Activated CD8-positive, alpha-beta T cell treated with anti-CD3 and anti-CD28 coated beads for 36 hours (primary cell): ENCODE measurements around the gene DAPK1. TPM values are rescaled to one million over a fixed set of nuclear protein-coding genes. Genes with fewer than 3 reads are reported as not detected.

Experiments used
- ATAC-seq: fragments of 200-7000 bp; cut with Tn5 transposase; one replicate; pipeline ENCODE4 v1.10.0; 2021; ENCODE audit warnings: mild to moderate bottlenecking, moderate library complexity
- CTCF ChIA-PET: fragments of 350-600 bp; sonication (Branson Sonifier 250); formaldehyde crosslinking; loops from one replicate; lab custom pipeline; 2021; ENCODE audit warnings: antibody characterized with exemption; lab: Charles Lee
- POLR2A ChIA-PET: fragments of 350-600 bp; sonication (Branson Sonifier 250); formaldehyde crosslinking; loops from one replicate; lab custom pipeline; 2021; ENCODE audit warnings: antibody characterized with exemption; lab: Charles Lee
- DNase-seq: peaks from one replicate; pipeline ENCODE4 v3.0.0-alpha.2; 2020
- H3K27ac Mint-ChIP-seq: one replicate; pipeline ENCODE4 v1.8.0; 2021; ENCODE audit warnings: mild to moderate bottlenecking, mixed read lengths
- H3K27me3 Mint-ChIP-seq: one replicate; pipeline ENCODE4 v1.8.0; 2021; ENCODE audit warnings: mixed read lengths
- H3K36me3 Mint-ChIP-seq: one replicate; pipeline ENCODE4 v1.8.0; 2021; ENCODE audit warnings: low read depth, mixed read lengths
- H3K4me1 Mint-ChIP-seq: one replicate; pipeline ENCODE4 v1.8.0; 2021; ENCODE audit warnings: low read depth, mixed read lengths
- H3K4me3 Mint-ChIP-seq: one replicate; pipeline ENCODE4 v1.8.0; 2021; ENCODE audit warnings: mild to moderate bottlenecking, moderate library complexity, mixed read lengths
- H3K9me3 Mint-ChIP-seq: one replicate; pipeline ENCODE4 v1.8.0; 2021; ENCODE audit warnings: mixed read lengths
- CTCF ChIP-seq: fragments of 200-600 bp; IDR thresholded peaks from one replicate; pipeline ENCODE4 v1.8.0; 2022; ENCODE audit warnings: antibody characterized with exemption, mild to moderate bottlenecking
- intact Hi-C: fragments of 100-400 bp; cut with micrococcal nuclease; formaldehyde crosslinking; loops from one replicate; pipeline ENCODE4 v1.10.0; 2022
- total RNA-seq, 2 experiments: library from RNA; stranded (reverse); gene quantifications; one replicate each; pipeline ENCODE4 v1.2.3, GENCODE V29; 2021

DAPK1 gene
- total RNA-seq, 2 experiments from 2014 or later: 1.7 to 2.1 TPM

- ChIA-PET POLR2A (no interaction called here), CTCF (no interaction called here)
- intact Hi-C loops: no loop called here
- no peak for TF ChIP-seq CTCF
- no peaks in the 10 kb centered on the region for H3K36me3 Mint-ChIP-seq
- H3K9me3 Mint-ChIP-seq: no peaks in the 10 kb centered on the region
- DNase-seq: no peak
- H3K27me3 Mint-ChIP-seq: no peaks in the 10 kb centered on the region
- no peak overlapping the region for H3K4me3 Mint-ChIP-seq
- ATAC-seq: no peak
- no peaks in the 10 kb centered on the region for H3K4me1 Mint-ChIP-seq
- no peak overlapping the region for H3K27ac Mint-ChIP-seq
Measured at GRCh38 chr9:87651431-87651830, 153.8 kb downstream of the DAPK1 start.

- no peak for DNase-seq
- TF ChIP-seq CTCF: no peak
- no peak overlapping the region for H3K27ac Mint-ChIP-seq
- POLR2A ChIA-PET: no interaction called here
- no peak overlapping the region for H3K4me3 Mint-ChIP-seq
- no peaks in the 10 kb centered on the region for H3K4me1 Mint-ChIP-seq
- H3K36me3 Mint-ChIP-seq: no peaks in the 10 kb centered on the region
- intact Hi-C loops: no loop called here
- no peak for ATAC-seq
- CTCF ChIA-PET: interaction anchor here (1.4 kb wide), 1 partner anchor 316 kb away, joined by 5 read pairs; no protein-coding TSS in a partner anchor
- H3K9me3 Mint-ChIP-seq: no peaks in the 10 kb centered on the region
- no peaks in the 10 kb centered on the region for H3K27me3 Mint-ChIP-seq
Measured at GRCh38 chr9:87653941-87654340, 156.3 kb downstream of the DAPK1 start.

GRCh38 chr9:87655731-87656130 lies 158.1 kb downstream of the DAPK1 start:
- DNase-seq: no peak
- Mint-ChIP-seq H3K36me3 (no peaks in the 10 kb centered on the region), H3K27me3 (no peaks in the 10 kb centered on the region), H3K4me1 (no peaks in the 10 kb centered on the region), H3K4me3 (no peak overlapping the region), H3K9me3 (no peaks in the 10 kb centered on the region), H3K27ac (no peak overlapping the region)
- intact Hi-C loops: no loop called here
- ATAC-seq: no peak
- no peak for TF ChIP-seq CTCF
- POLR2A ChIA-PET: no interaction called here
- CTCF ChIA-PET: no interaction called here

GRCh38 chr9:87656485-87656884 lies 158.8 kb downstream of the DAPK1 start:
- CTCF ChIA-PET: no interaction called here
- intact Hi-C loops: no loop called here
- no peak for TF ChIP-seq CTCF

GRCh38 chr9:87657190-87657589 lies 159.5 kb downstream of the DAPK1 start:
- POLR2A ChIA-PET: no interaction called here
- no peaks in the 10 kb centered on the region for H3K27me3 Mint-ChIP-seq
- no peak for TF ChIP-seq CTCF
- no peak overlapping the region for H3K4me3 Mint-ChIP-seq
- CTCF ChIA-PET: interaction anchor here (1.4 kb wide), 1 partner anchor 332 kb away, joined by 3 read pairs; no protein-coding TSS in a partner anchor
- no peaks in the 10 kb centered on the region for H3K36me3 Mint-ChIP-seq
- ATAC-seq: no peak
- intact Hi-C loops: no loop called here
- H3K4me1 Mint-ChIP-seq: no peaks in the 10 kb centered on the region
- H3K27ac Mint-ChIP-seq: no peak overlapping the region
- no peaks in the 10 kb centered on the region for H3K9me3 Mint-ChIP-seq
- DNase-seq: no peak

More at GRCh38 chr9:87656485-87656884, 158.8 kb downstream of the DAPK1 start:
- Mint-ChIP-seq H3K36me3 (no peaks in the 10 kb centered on the region), H3K27ac (no peak overlapping the region), H3K27me3 (no peaks in the 10 kb centered on the region), H3K4me1 (no peaks in the 10 kb centered on the region), H3K9me3 (no peaks in the 10 kb centered on the region), H3K4me3 (no peak overlapping the region)
- DNase-seq: no peak
- ATAC-seq: no peak
- POLR2A ChIA-PET: no interaction called here
